HCT116 (cell line): ENCODE results near the gene SMIM28. TPM values are rescaled to one million over a fixed set of nuclear protein-coding genes. Genes with fewer than 3 reads are reported as not detected.
A peak's percentile ranks its signal among the peaks of the same experiment; 100 is the strongest.

ENCODE experiments used
- ATAC-seq: fragments of 200-7000 bp; cut with Tn5 transposase; 2 replicates; pipeline ENCODE4 v1.9.1; 2020; ENCODE audit warnings: mild to moderate bottlenecking, moderate library complexity
- BruUV-seq: library from RNA; stranded (reverse); fragments of 400-500 nt; replicated peaks from 2 replicates; lab custom pipeline; 2021; lab: Mats Ljungman, UMichigan
- CTCF ChIA-PET: fragments of 300-600 bp; sonication (Branson Sonifier 250); formaldehyde crosslinking; loops from one replicate; lab custom pipeline; 2021; ENCODE audit warnings: antibody characterized with exemption; lab: Charles Lee
- POLR2A ChIA-PET: fragments of 300-600, 350-600 bp; sonication (Branson Sonifier 250); formaldehyde crosslinking; loops from one replicate; lab custom pipeline; 2021; ENCODE audit warnings: antibody characterized with exemption; lab: Charles Lee
- RAD21 ChIA-PET, 2 experiments: fragments of 300-600 bp; sonication (Branson Sonifier 250); formaldehyde crosslinking; loops; one replicate each; lab custom pipeline; 2023; ENCODE audit warnings: low total read pairs in 2 of 2; ENCODE audit not compliant: uncharacterized antibody in 2 of 2, unreplicated experiment in 2 of 2, low non-redundant PET in 1 of 2; lab: Charles Lee
- DNase-seq: peaks from one replicate; pipeline ENCODE4 v3.0.0-alpha.2; 2010; ENCODE audit warnings: low read depth, low spot score
- H2AFZ ChIP-seq: fragments of 200-600 bp; shearing (Covaris generic), sonication (generic); 2 replicates; pipeline ENCODE4 v1.6.1; 2017; ENCODE audit warnings: low read depth, mixed run types, mixed read lengths, antibody characterized with exemption, low read length; ENCODE audit not compliant: poor library complexity, severe bottlenecking
- H3K27ac ChIP-seq: 2 replicates; pipeline ENCODE4 v1.5.1; 2012; ENCODE audit warnings: low read depth, low read length
- H3K27me3 ChIP-seq: fragments of 200-600 bp; sonication (generic); 2 replicates; pipeline ENCODE4 v1.6.1; 2016; ENCODE audit warnings: mixed run types, low read length, mixed read lengths; ENCODE audit not compliant: insufficient read depth
- H3K36me3 ChIP-seq, 2 experiments: fragments of 200-500 bp in 1 of 2; fragments of 200-600 bp in 1 of 2; sonication (Bioruptor generic) in 1 of 2; sonication (generic) in 1 of 2; 2 replicates each; pipeline versions ENCODE4 v1.5.1 to v1.6.1; 2014 to 2016; ENCODE audit warnings: low read length in 2 of 2, inconsistent platforms in 1 of 2, mixed read lengths in 1 of 2, mixed run types in 1 of 2; ENCODE audit not compliant: insufficient read depth in 2 of 2, control insufficient read depth in 1 of 2
- H3K4me1 ChIP-seq, 2 experiments: fragments of 200-600 bp in 1 of 2; sonication (generic) in 1 of 2; 2 replicates each; pipeline versions ENCODE4 v1.5.1 to v1.6.1; 2012 to 2017; ENCODE audit warnings: low read length in 2 of 2, inconsistent platforms in 1 of 2, mild to moderate bottlenecking in 1 of 2, mixed read lengths in 1 of 2, mixed run types in 1 of 2, moderate library complexity in 1 of 2; ENCODE audit not compliant: insufficient read depth in 2 of 2, control insufficient read depth in 1 of 2
- H3K4me2 ChIP-seq: fragments of 200-600 bp; sonication (generic); 2 replicates; pipeline ENCODE4 v1.6.1; 2017; ENCODE audit warnings: mixed run types, low read length, mixed read lengths
- H3K4me3 ChIP-seq, 2 experiments: fragments of 200-600 bp in 1 of 2; sonication (generic) in 1 of 2; replicated peaks in 1 of 2; 2 replicates each; pipeline ENCODE4 v1.5.1; 2011 to 2016; ENCODE audit warnings: low read length in 2 of 2, control low read depth in 1 of 2, low read depth in 1 of 2, mild to moderate bottlenecking in 1 of 2, mixed read lengths in 1 of 2, mixed run types in 1 of 2
- H3K79me2 ChIP-seq: fragments of 200-600 bp; sonication (generic); 2 replicates; pipeline ENCODE4 v1.6.1; 2017; ENCODE audit warnings: mild to moderate bottlenecking, mixed run types, low read length, moderate library complexity, mixed read lengths; ENCODE audit not compliant: insufficient read depth
- H3K9ac ChIP-seq: fragments of 200-600 bp; sonication (generic); 2 replicates; pipeline ENCODE4 v1.6.1; 2016; ENCODE audit warnings: low read length, mixed read lengths
- H3K9me2 ChIP-seq: fragments of 200-600 bp; sonication (generic), shearing (Covaris generic); 2 replicates; pipeline ENCODE4 v1.6.1; 2017; ENCODE audit warnings: mixed run types, mild to moderate bottlenecking, moderate library complexity; ENCODE audit not compliant: insufficient read depth
- H3K9me3 ChIP-seq, 2 experiments: fragments of 200-500 bp in 1 of 2; fragments of 200-600 bp in 1 of 2; sonication (Bioruptor generic) in 1 of 2; sonication (generic) in 1 of 2; 2 replicates each; pipeline ENCODE4 v1.6.1; 2014 to 2017; ENCODE audit warnings: low read length in 2 of 2, mixed read lengths in 2 of 2, inconsistent platforms in 1 of 2, low read depth in 1 of 2, mild to moderate bottlenecking in 1 of 2, mixed run types in 1 of 2, moderate library complexity in 1 of 2; ENCODE audit not compliant: control insufficient read depth in 1 of 2, insufficient read depth in 1 of 2
- H4K20me1 ChIP-seq: fragments of 200-600 bp; sonication (generic), shearing (Covaris generic); 2 replicates; pipeline ENCODE4 v1.6.1; 2017; ENCODE audit warnings: mixed run types, mild to moderate bottlenecking, moderate library complexity; ENCODE audit not compliant: insufficient read depth
- JUND ChIP-seq: IDR thresholded peaks from 2 replicates; pipeline ENCODE4 v1.6.1; 2012
- intact Hi-C: fragments of 100-400 bp; cut with micrococcal nuclease; formaldehyde crosslinking; loops from 2 replicates; pipeline ENCODE4 v1.10.0; 2022
- total RNA-seq: library from RNA; stranded (reverse); gene quantifications from one replicate; pipeline ENCODE4 v1.2.1, GENCODE V29; 2021; ENCODE audit not compliant: unreplicated experiment
- TF ChIP-seq, protein P1 (sequence below): IDR thresholded peaks from 2 replicates; pipeline ENCODE4 v1.6.1; 2012; ENCODE audit warnings: low read depth
- TF ChIP-seq, protein P2 (sequence below): IDR thresholded peaks from 2 replicates; pipeline ENCODE4 v1.6.1; 2012

The SMIM28 gene
- total RNA-seq, 1 experiment from 2014 or later = not detected

DNA sequence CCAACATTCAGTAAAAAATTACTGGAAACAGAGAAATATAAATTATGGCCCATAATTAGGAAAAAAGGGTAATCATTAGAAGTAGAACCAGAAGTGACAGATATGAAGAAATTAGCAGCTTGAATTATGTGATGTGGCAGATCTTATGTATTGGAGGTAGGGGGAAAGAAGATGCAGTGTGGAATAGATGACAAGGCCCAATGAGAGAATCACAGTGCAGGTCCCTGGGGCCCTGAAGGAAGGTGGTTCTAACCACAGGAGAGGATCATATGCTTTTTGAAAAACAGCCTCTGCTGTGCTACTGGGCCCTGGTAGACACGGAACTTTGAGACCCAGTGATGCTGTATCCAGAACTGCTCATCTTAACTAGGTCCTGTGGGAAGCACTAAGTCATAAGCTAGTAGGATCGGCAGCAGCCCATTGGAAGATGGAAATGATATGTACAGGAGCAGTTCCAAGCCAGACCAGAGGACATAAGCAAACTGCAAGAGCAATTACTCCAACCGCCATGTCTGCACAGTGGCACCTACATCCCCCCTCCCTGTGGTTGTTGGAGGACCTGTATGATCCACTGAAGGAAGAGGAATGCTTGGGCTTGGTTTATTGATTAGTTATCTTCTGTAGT lies 40.5 kb downstream of the SMIM28 start:
- H3K4me3 ChIP-seq = no peak overlapping the region
- ChIA-PET CTCF (no interaction called here), RAD21 (no interaction called here), POLR2A (no interaction called here)
- no peaks in the 10 kb centered on the region for H3K9me3 ChIP-seq
- H3K4me1 ChIP-seq = no peaks in the 10 kb centered on the region
- ATAC-seq (no peak), DNase-seq (no peak)
- H3K27ac ChIP-seq = no peak overlapping the region
- no peaks in the 10 kb centered on the region for H4K20me1 ChIP-seq
- peaks cover under 1 to 7% of the 10 kb centered on the region in 2 experiments; a peak in 3 of 4 replicates for H3K36me3 ChIP-seq
- BruUV-seq = TSS peak; percentile 29
- no peaks in the 10 kb centered on the region for H3K79me2 ChIP-seq
- TF ChIP-seq JUND = no peak
- H3K4me2 ChIP-seq = no peak overlapping the region
- H3K27me3 ChIP-seq = no peaks in the 10 kb centered on the region
- intact Hi-C loops = no loop called here
- no peak overlapping the region for H3K9ac ChIP-seq
- no peak overlapping the region for H2AFZ ChIP-seq
- H3K9me2 ChIP-seq = no peaks in the 10 kb centered on the region

DNA sequence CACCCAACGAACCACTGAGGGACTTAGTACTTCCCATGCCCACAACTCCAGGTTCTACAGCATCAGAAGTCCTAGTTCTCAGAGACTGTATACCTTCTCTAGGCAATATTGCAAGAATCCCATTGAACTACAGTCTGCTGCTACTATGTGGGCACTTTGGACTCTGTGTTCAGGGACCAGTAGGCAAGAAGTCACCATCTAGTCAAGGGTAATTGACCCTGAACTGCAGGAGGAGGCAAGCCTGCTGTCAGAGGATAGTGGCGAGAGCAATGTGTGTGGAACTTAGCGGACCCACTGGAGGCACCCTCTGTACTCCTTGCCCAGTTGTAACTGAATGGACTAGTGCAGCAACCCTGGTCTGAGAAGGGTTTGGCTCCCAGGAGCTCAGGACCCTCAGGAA lies 42.1 kb downstream of the SMIM28 start:
- BruUV-seq = no TSS peak
- TF ChIP-seq, protein P1, sequence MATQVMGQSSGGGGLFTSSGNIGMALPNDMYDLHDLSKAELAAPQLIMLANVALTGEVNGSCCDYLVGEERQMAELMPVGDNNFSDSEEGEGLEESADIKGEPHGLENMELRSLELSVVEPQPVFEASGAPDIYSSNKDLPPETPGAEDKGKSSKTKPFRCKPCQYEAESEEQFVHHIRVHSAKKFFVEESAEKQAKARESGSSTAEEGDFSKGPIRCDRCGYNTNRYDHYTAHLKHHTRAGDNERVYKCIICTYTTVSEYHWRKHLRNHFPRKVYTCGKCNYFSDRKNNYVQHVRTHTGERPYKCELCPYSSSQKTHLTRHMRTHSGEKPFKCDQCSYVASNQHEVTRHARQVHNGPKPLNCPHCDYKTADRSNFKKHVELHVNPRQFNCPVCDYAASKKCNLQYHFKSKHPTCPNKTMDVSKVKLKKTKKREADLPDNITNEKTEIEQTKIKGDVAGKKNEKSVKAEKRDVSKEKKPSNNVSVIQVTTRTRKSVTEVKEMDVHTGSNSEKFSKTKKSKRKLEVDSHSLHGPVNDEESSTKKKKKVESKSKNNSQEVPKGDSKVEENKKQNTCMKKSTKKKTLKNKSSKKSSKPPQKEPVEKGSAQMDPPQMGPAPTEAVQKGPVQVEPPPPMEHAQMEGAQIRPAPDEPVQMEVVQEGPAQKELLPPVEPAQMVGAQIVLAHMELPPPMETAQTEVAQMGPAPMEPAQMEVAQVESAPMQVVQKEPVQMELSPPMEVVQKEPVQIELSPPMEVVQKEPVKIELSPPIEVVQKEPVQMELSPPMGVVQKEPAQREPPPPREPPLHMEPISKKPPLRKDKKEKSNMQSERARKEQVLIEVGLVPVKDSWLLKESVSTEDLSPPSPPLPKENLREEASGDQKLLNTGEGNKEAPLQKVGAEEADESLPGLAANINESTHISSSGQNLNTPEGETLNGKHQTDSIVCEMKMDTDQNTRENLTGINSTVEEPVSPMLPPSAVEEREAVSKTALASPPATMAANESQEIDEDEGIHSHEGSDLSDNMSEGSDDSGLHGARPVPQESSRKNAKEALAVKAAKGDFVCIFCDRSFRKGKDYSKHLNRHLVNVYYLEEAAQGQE = no peak
- TF ChIP-seq, protein P2, sequence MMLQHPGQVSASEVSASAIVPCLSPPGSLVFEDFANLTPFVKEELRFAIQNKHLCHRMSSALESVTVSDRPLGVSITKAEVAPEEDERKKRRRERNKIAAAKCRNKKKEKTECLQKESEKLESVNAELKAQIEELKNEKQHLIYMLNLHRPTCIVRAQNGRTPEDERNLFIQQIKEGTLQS = no peak
- Histone ChIP-seq H3K27me3 (no peaks in the 10 kb centered on the region), H2AFZ (no peak overlapping the region), H3K4me1 (no peaks in the 10 kb centered on the region), H3K27ac (no peak overlapping the region), H4K20me1 (no peaks in the 10 kb centered on the region), H3K9me2 (no peaks in the 10 kb centered on the region), H3K36me3 (no peaks in the 10 kb centered on the region), H3K4me3 (no peak overlapping the region), H3K4me2 (no peak overlapping the region), H3K79me2 (no peaks in the 10 kb centered on the region), H3K9me3 (no peaks in the 10 kb centered on the region), H3K9ac (no peak overlapping the region)
- ATAC-seq = no peak
- intact Hi-C loops = no loop called here
- RAD21 ChIA-PET = no interaction called here
- POLR2A ChIA-PET = interaction anchor here (0.6 kb wide), 1 partner anchor 354 kb away, joined by 3 read pairs; the partner anchor contains the start of gene CCDC28A
- DNase-seq = no peak
- CTCF ChIA-PET = no interaction called here
